CD8-positive, alpha-beta memory T cell (primary cell): ENCODE results near the gene MYO18A. TPM values are rescaled to one million over a fixed set of nuclear protein-coding genes. Genes with fewer than 3 reads are reported as not detected.

Experiments used
- CTCF ChIA-PET: fragments of 350-600 bp; sonication (Branson Sonifier 250); formaldehyde crosslinking; loops from one replicate; lab custom pipeline; 2021; ENCODE audit warnings: antibody characterized with exemption; lab: Charles Lee
- POLR2A ChIA-PET: fragments of 350-600 bp; sonication (Branson Sonifier 250); formaldehyde crosslinking; loops from one replicate; lab custom pipeline; 2021; ENCODE audit warnings: antibody characterized with exemption; lab: Charles Lee
- DNase-seq, 5 donors: peaks; one replicate each; pipeline versions ENCODE4 v3.0.0 to v3.0.0-alpha.2; 2020 to 2022; ENCODE audit warnings: mixed read lengths in 1 of 5
- H3K27ac ChIP-seq: one replicate; pipeline ENCODE4 v1.7.0; 2013; ENCODE audit warnings: low read depth, mild to moderate bottlenecking, low read length, moderate library complexity
- H3K27me3 ChIP-seq: 2 replicates; pipeline ENCODE4 v1.7.0; 2013; ENCODE audit warnings: low read length, mild to moderate bottlenecking; ENCODE audit not compliant: insufficient read depth, poor library complexity, severe bottlenecking
- H3K36me3 ChIP-seq: 2 replicates; pipeline ENCODE4 v1.7.0; 2013; ENCODE audit warnings: mild to moderate bottlenecking, low read length, moderate library complexity; ENCODE audit not compliant: insufficient read depth
- H3K4me1 ChIP-seq: 2 replicates; pipeline ENCODE4 v1.7.0; 2013; ENCODE audit warnings: mild to moderate bottlenecking, low read length, moderate library complexity; ENCODE audit not compliant: insufficient read depth
- H3K4me3 ChIP-seq: 2 replicates; pipeline ENCODE4 v1.7.0; 2013; ENCODE audit warnings: mild to moderate bottlenecking, low read length
- H3K9me3 ChIP-seq: 2 replicates; pipeline ENCODE4 v1.7.0; 2013; ENCODE audit warnings: mild to moderate bottlenecking, low read length
- H3K27ac Mint-ChIP-seq, 8 donors: one replicate each; pipeline ENCODE4 v1.8.0; 2020 to 2021; ENCODE audit warnings: mixed read lengths in 8 of 8, mild to moderate bottlenecking in 6 of 8, inconsistent platforms in 3 of 8, moderate library complexity in 3 of 8
- H3K27me3 Mint-ChIP-seq, 2 donors: one replicate each; pipeline ENCODE4 v1.8.0; 2020 to 2021; ENCODE audit warnings: mixed read lengths in 2 of 2, mild to moderate bottlenecking in 1 of 2, moderate library complexity in 1 of 2
- H3K36me3 Mint-ChIP-seq, 3 donors: one replicate each; pipeline ENCODE4 v1.8.0; 2020 to 2021; ENCODE audit warnings: mixed read lengths in 3 of 3, inconsistent platforms in 1 of 3, mild to moderate bottlenecking in 1 of 3
- H3K4me1 Mint-ChIP-seq, 3 donors: one replicate each; pipeline ENCODE4 v1.8.0; 2020 to 2021; ENCODE audit warnings: mixed read lengths in 3 of 3, inconsistent platforms in 1 of 3, mild to moderate bottlenecking in 1 of 3
- H3K4me3 Mint-ChIP-seq, 7 donors: one replicate each; pipeline ENCODE4 v1.8.0; 2020 to 2021; ENCODE audit warnings: mixed read lengths in 7 of 7, mild to moderate bottlenecking in 6 of 7, moderate library complexity in 4 of 7, inconsistent platforms in 2 of 7
- H3K9me3 Mint-ChIP-seq, 5 donors: one replicate each; pipeline ENCODE4 v1.8.0; 2020 to 2022; ENCODE audit warnings: mixed read lengths in 5 of 5, mild to moderate bottlenecking in 3 of 5, moderate library complexity in 2 of 5, inconsistent platforms in 1 of 5
- polyA plus RNA-seq: library from polyadenylated mRNA; unstranded; fragments of 300-500 nt; fragmentation: Illumina TruSeq; gene quantifications from one replicate; pipeline ENCODE4 v1.2.3, GENCODE V29; 2021
- total RNA-seq, 2 experiments: library from RNA; stranded (reverse); gene quantifications; one replicate each; pipeline ENCODE4 v1.2.3, GENCODE V29; 2021

The MYO18A gene
- total and polyA plus RNA-seq, 3 experiments from 2014 or later = 34.0 to 39.7 (median 39.7) TPM

- no peak for DNase-seq
- H3K36me3 Mint-ChIP-seq = no peaks in the 10 kb centered on the region
- no peak overlapping the region for H3K27ac ChIP-seq
- no peak overlapping the region for H3K4me3 ChIP-seq
- H3K27ac Mint-ChIP-seq = peak overlapping the region in 3 of 8 donors; percentile 41 to 87 (median 43)
- peaks cover 32 to 55% (median 33%) of the 10 kb centered on the region in 3 donors for H3K4me1 Mint-ChIP-seq
- no peaks in the 10 kb centered on the region for H3K27me3 ChIP-seq
- ChIA-PET POLR2A (no interaction called here), CTCF (interaction anchor here (0.8 to 2.2 kb wide), 4 partner anchors 8 to 63 kb away, joined by 3 to 5 read pairs (median 3); partner anchors contain the start of gene MYO18A)
- no peaks in the 10 kb centered on the region for H3K36me3 ChIP-seq
- peaks cover 32% of the 10 kb centered on the region for H3K4me1 ChIP-seq
- no peak overlapping the region for H3K4me3 Mint-ChIP-seq
- no peaks in the 10 kb centered on the region for H3K9me3 Mint-ChIP-seq
- no peaks in the 10 kb centered on the region for H3K9me3 ChIP-seq
- no peaks in the 10 kb centered on the region for H3K27me3 Mint-ChIP-seq
Observed at GRCh38 chr17:29156781-29157180, 23.4 kb downstream of the MYO18A start.

- Histone ChIP-seq H3K27ac (peak overlapping the region; percentile 18), H3K4me3 (no peak overlapping the region), H3K9me3 (no peaks in the 10 kb centered on the region), H3K36me3 (no peaks in the 10 kb centered on the region), H3K27me3 (no peaks in the 10 kb centered on the region), H3K4me1 (peaks cover 32% of the 10 kb centered on the region)
- Mint-ChIP-seq H3K4me3 (peak overlapping the region in 1 of 7 donors; percentile 72), H3K27me3 (no peaks in the 10 kb centered on the region), H3K27ac (peak overlapping the region in 3 of 8 donors; percentile 84 to 95 (median 87)), H3K4me1 (peaks cover 32 to 53% (median 33%) of the 10 kb centered on the region in 3 donors), H3K9me3 (no peaks in the 10 kb centered on the region), H3K36me3 (no peaks in the 10 kb centered on the region)
- ChIA-PET CTCF (interaction anchor here (1.1 to 2.2 kb wide), 2 partner anchors 24 to 32 kb away, joined by 3 to 5 read pairs; partner anchors contain the start of gene MYO18A), POLR2A (interaction anchor here (1.3 kb wide), 1 partner anchor 10 kb away, joined by 5 read pairs; no protein-coding TSS in a partner anchor)
- DNase-seq = no peak
Observed at GRCh38 chr17:29155966-29156338, 24.2 kb downstream of the MYO18A start.

- DNase-seq = peak in 3 of 5 donors; percentile 27 to 57 (median 39)
- no peaks in the 10 kb centered on the region for H3K9me3 Mint-ChIP-seq
- no peaks in the 10 kb centered on the region for H3K27me3 Mint-ChIP-seq
- H3K9me3 ChIP-seq = no peaks in the 10 kb centered on the region
- POLR2A ChIA-PET = interaction anchor here (1.3 kb wide), 1 partner anchor 10 kb away, joined by 5 read pairs; no protein-coding TSS in a partner anchor
- H3K4me3 ChIP-seq = no peak overlapping the region
- H3K36me3 Mint-ChIP-seq = no peaks in the 10 kb centered on the region
- no peaks in the 10 kb centered on the region for H3K36me3 ChIP-seq
- H3K27ac Mint-ChIP-seq = peak overlapping the region; percentile 61 to 95 (median 86)
- peaks cover 32 to 51% (median 33%) of the 10 kb centered on the region in 3 donors for H3K4me1 Mint-ChIP-seq
- peak overlapping the region; percentile 18 for H3K27ac ChIP-seq
- H3K4me1 ChIP-seq = peaks cover 32% of the 10 kb centered on the region
- H3K27me3 ChIP-seq = no peaks in the 10 kb centered on the region
- H3K4me3 Mint-ChIP-seq = peak overlapping the region; percentile 2 to 75 (median 62)
- CTCF ChIA-PET = interaction anchor here (1.0 to 2.2 kb wide), 4 partner anchors 10 to 64 kb away, joined by 3 to 7 read pairs (median 4); partner anchors contain the start of gene MYO18A
Observed at GRCh38 chr17:29155227-29155965, 24.8 kb downstream of the MYO18A start.

- Histone ChIP-seq H3K9me3 (no peaks in the 10 kb centered on the region), H3K27ac (no peak overlapping the region), H3K27me3 (no peaks in the 10 kb centered on the region), H3K4me3 (no peak overlapping the region), H3K36me3 (no peaks in the 10 kb centered on the region), H3K4me1 (peaks cover 32% of the 10 kb centered on the region)
- Mint-ChIP-seq H3K4me3 (peak overlapping the region; percentile 2 to 75 (median 62)), H3K9me3 (no peaks in the 10 kb centered on the region), H3K27me3 (no peaks in the 10 kb centered on the region), H3K4me1 (peaks cover 33 to 47% (median 37%) of the 10 kb centered on the region in 3 donors), H3K36me3 (no peaks in the 10 kb centered on the region), H3K27ac (peak overlapping the region; percentile 29 to 95 (median 82))
- ChIA-PET POLR2A (no interaction called here), CTCF (interaction anchor here (1.0 to 2.2 kb wide), 5 partner anchors 9 to 65 kb away, joined by 3 to 7 read pairs (median 5); partner anchors contain the start of gene MYO18A)
- DNase-seq = no peak
Observed at GRCh38 chr17:29154516-29155226, 25.5 kb downstream of the MYO18A start.

- H3K36me3 ChIP-seq = no peaks in the 10 kb centered on the region
- Mint-ChIP-seq H3K36me3 (no peaks in the 10 kb centered on the region), H3K27ac (peak overlapping the region in 1 of 8 donors; percentile 25), H3K9me3 (no peaks in the 10 kb centered on the region), H3K4me3 (no peak overlapping the region), H3K4me1 (peaks cover 33 to 49% (median 33%) of the 10 kb centered on the region in 3 donors), H3K27me3 (no peaks in the 10 kb centered on the region)
- no peaks in the 10 kb centered on the region for H3K9me3 ChIP-seq
- no peak overlapping the region for H3K4me3 ChIP-seq
- CTCF ChIA-PET = interaction anchor here (0.9 to 7.3 kb wide), 3 partner anchors 11 to 28 kb away, joined by 3 to 211 read pairs (median 38); partner anchors contain the start of gene MYO18A
- no peak for DNase-seq
- POLR2A ChIA-PET = no interaction called here
- H3K4me1 ChIP-seq = peaks cover 36% of the 10 kb centered on the region
- H3K27me3 ChIP-seq = no peaks in the 10 kb centered on the region
- no peak overlapping the region for H3K27ac ChIP-seq
Observed at GRCh38 chr17:29151567-29151966, 28.6 kb downstream of the MYO18A start.

GRCh38 chr17:29150161-29150560 is 30.0 kb downstream of the MYO18A start:
- Mint-ChIP-seq H3K9me3 (no peaks in the 10 kb centered on the region), H3K27ac (peak overlapping the region in 7 of 8 donors; percentile 15 to 92 (median 68)), H3K27me3 (no peaks in the 10 kb centered on the region), H3K4me3 (peak overlapping the region in 5 of 7 donors; percentile 25 to 80 (median 75)), H3K36me3 (no peaks in the 10 kb centered on the region), H3K4me1 (peaks cover 33 to 56% (median 36%) of the 10 kb centered on the region in 3 donors)
- Histone ChIP-seq H3K9me3 (no peaks in the 10 kb centered on the region), H3K27me3 (no peaks in the 10 kb centered on the region), H3K4me1 (peaks cover 31% of the 10 kb centered on the region), H3K4me3 (no peak overlapping the region), H3K36me3 (no peaks in the 10 kb centered on the region), H3K27ac (no peak overlapping the region)
- ChIA-PET POLR2A (interaction anchor here (0.5 to 2.9 kb wide), 4 partner anchors 11 to 67 kb away, joined by 3 to 14 read pairs (median 4); no protein-coding TSS in a partner anchor), CTCF (interaction anchor here (0.8 to 7.5 kb wide), 9 partner anchors 14 to 220 kb away, joined by 3 to 211 read pairs (median 21); partner anchors contain the start of gene MYO18A)
- no peak for DNase-seq

DNA sequence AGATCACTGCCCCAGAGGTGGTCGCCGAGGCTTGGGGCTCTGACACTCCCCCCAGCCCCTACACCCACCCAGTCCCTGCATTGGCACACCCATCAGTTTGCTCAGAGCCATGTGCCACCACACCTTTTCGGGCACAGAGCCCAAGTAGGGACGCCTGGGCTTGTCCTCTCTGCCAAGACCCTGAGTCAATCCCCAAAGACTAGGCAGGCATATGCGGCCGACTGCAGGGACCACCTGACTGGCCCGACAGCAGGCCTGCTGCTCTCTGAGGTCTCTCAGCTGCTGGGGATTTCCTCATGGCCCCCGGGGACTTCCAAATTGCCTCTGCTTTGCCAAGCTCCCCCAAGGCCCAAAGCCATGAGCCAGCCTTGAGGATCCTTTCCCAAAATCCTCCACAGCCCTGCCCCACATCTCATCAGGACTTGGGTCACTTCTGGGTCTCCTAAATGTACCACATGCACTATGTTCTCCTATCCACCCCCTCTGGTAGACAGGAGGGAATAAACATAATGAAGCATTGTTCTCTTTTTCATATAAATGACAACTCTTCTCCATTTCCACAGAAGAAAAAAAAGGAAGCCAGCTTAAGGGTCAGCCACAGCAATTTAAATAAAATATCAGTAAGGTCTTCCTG is 30.6 kb downstream of the MYO18A start:
- no peaks in the 10 kb centered on the region for H3K27me3 Mint-ChIP-seq

More for the DNA sequence above, 30.6 kb downstream of the MYO18A start:
- no peak overlapping the region for H3K27ac ChIP-seq
- no peaks in the 10 kb centered on the region for H3K9me3 Mint-ChIP-seq
- H3K27me3 ChIP-seq = no peaks in the 10 kb centered on the region
- H3K4me1 Mint-ChIP-seq = peaks cover 31 to 56% (median 32%) of the 10 kb centered on the region in 3 donors
- no peaks in the 10 kb centered on the region for H3K36me3 ChIP-seq
- POLR2A ChIA-PET = interaction anchor here (0.8 to 2.9 kb wide), 8 partner anchors 11 to 418 kb away, joined by 3 to 20 read pairs (median 6); partner anchors contain the start of genes MYO18A and NUFIP2
- peak in 1 of 5 donors; percentile 20 for DNase-seq
- no peaks in the 10 kb centered on the region for H3K9me3 ChIP-seq
- H3K4me1 ChIP-seq = peaks cover 28% of the 10 kb centered on the region
- no peaks in the 10 kb centered on the region for H3K36me3 Mint-ChIP-seq
- H3K27ac Mint-ChIP-seq = peak overlapping the region in 7 of 8 donors; percentile 61 to 96 (median 86)
- peak overlapping the region; percentile 75 to 90 (median 80) for H3K4me3 Mint-ChIP-seq
- H3K4me3 ChIP-seq = peak overlapping the region; percentile 68
- CTCF ChIA-PET = interaction anchor here (0.8 to 7.5 kb wide), 28 partner anchors 8 to 386 kb away, joined by 3 to 211 read pairs (median 5); partner anchors contain the start of genes MYO18A and NUFIP2
